Measurements from ENCODE around the gene KIAA1671.

DNA sequence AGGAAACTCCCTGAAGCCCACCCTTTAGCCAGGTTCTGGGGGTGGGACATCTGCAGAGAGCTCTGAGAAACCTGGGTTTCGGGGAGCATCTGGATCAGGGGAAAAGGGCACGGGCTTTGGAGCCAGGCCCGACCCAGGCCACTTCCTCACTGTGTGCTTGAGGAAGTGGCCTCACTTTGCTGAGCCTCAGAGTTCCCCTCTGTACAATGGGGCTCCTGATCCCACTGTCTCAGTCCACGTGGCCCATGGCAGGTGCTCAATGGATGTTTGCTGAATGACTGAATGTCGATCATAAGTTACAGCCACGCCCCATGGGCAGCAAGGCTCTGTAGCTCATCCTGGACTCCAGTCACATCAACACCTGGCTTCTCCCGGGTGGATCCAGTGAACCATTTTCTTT lies 248.5 kb downstream of the KIAA1671 start:
- TF ChIP-seq CTCF (conservative IDR thresholded peaks at IDR 0.05; ENCODE audit: low read length) (no peak), EZH2phosphoT487 (IDR thresholded peaks at IDR 0.05; ENCODE audit: borderline replicate concordance) (no peak)

All from Loucy (cell line).